GM18511 (cell line): ENCODE results near the gene SPECC1.
"Not testable (repeated sequence)": the region's sequence is repeated elsewhere in the genome, so short reads cannot be mapped to it uniquely, and the experiment has no call there.

ENCODE experiments used
- ATAC-seq: cut with Tn5 transposase; IDR thresholded peaks from one replicate; pipeline ENCODE4 v1.9.1; 2021; ENCODE audit warnings: mild to moderate bottlenecking, moderate library complexity; ENCODE audit not compliant: unreplicated experiment

The SPECC1 gene

GRCh38 chr17:20291853-20292252 is 282.7 kb downstream of the SPECC1 start:
- ATAC-seq, result no peak

GRCh38 chr17:20293501-20293900 is 284.3 kb downstream of the SPECC1 start:
- no peak for ATAC-seq

- no peak for ATAC-seq
Measured at GRCh38 chr17:20294120-20294519, 285.0 kb downstream of the SPECC1 start.

GRCh38 chr17:20299013-20299412 is 289.9 kb downstream of the SPECC1 start:
- ATAC-seq, result no peak

GRCh38 chr17:20300436-20300934 is 291.3 kb downstream of the SPECC1 start:
- no peak for ATAC-seq

GRCh38 chr17:20302246-20302917 is 293.2 kb downstream of the SPECC1 start:
- no peak for ATAC-seq

- no peak for ATAC-seq
Measured at GRCh38 chr17:20304961-20305360, 295.8 kb downstream of the SPECC1 start.

GRCh38 chr17:20306924-20307323 is 297.8 kb downstream of the SPECC1 start:
- no peak for ATAC-seq

GRCh38 chr17:20307326-20307910 is 298.3 kb downstream of the SPECC1 start:
- ATAC-seq, result no peak

- no peak for ATAC-seq
Measured at GRCh38 chr17:20310481-20310880, 301.3 kb downstream of the SPECC1 start.

- ATAC-seq, result no peak
Measured at GRCh38 chr17:20313306-20313705, 304.1 kb downstream of the SPECC1 start.

GRCh38 chr17:20313891-20314290 is 304.7 kb downstream of the SPECC1 start:
- no peak for ATAC-seq

GRCh38 chr17:20314834-20315233 is 305.7 kb downstream of the SPECC1 start:
- ATAC-seq, result no peak

GRCh38 chr17:20315311-20315710 is 306.2 kb downstream of the SPECC1 start:
- no peak for ATAC-seq

GRCh38 chr17:20315821-20316220 is 306.7 kb downstream of the SPECC1 start:
- ATAC-seq, result no peak

- not testable (repeated sequence) for ATAC-seq
Measured at GRCh38 chr17:20320535-20321229, 311.5 kb downstream of the SPECC1 start.

- ATAC-seq, result not testable (repeated sequence)
Measured at GRCh38 chr17:20321357-20321756, 312.2 kb downstream of the SPECC1 start.

GRCh38 chr17:20327739-20328138 is 318.6 kb downstream of the SPECC1 start:
- ATAC-seq, result not testable (repeated sequence)

GRCh38 chr17:20351405-20351804 is 342.2 kb downstream of the SPECC1 start:
- not testable (repeated sequence) for ATAC-seq

- not testable (repeated sequence) for ATAC-seq
Measured at GRCh38 chr17:20352567-20352966, 343.4 kb downstream of the SPECC1 start.

- ATAC-seq, result not testable (repeated sequence)
Measured at GRCh38 chr17:20363846-20364245, 354.7 kb downstream of the SPECC1 start.
